Body of pancreas (tissue), 4 donors: ENCODE data around the gene MYOG.

ENCODE experiments used
- CTCF ChIP-seq, 7 experiments: fragments of 450-650 bp in 4 of 7; fragments of 200-600 bp in 3 of 7; sonication (generic) in 3 of 7; IDR thresholded peaks; one replicate each; pipeline ENCODE4 v1.5.1; 2016 to 2019; ENCODE audit warnings: antibody characterized with exemption in 7 of 7
- POLR2A ChIP-seq, 3 donors: fragments of 450-650 bp; IDR thresholded peaks; one replicate each; pipeline ENCODE4 v1.6.1; 2016; ENCODE audit warnings: antibody characterized with exemption in 3 of 3, mild to moderate bottlenecking in 2 of 3

- TF ChIP-seq CTCF (IDR thresholded peaks at IDR 0.05) (no peak), POLR2A (IDR thresholded peaks at IDR 0.05) (no peak)
Observed at GRCh38 chr1:203036537-203036936, 49.3 kb downstream of the MYOG start.
